IMR-90 (cell line): ENCODE measurements around the gene DNAH8. TPM values are rescaled to one million over a fixed set of nuclear protein-coding genes. Genes with fewer than 3 reads are reported as not detected.

Source experiments
- ATAC-seq: fragments of 200-7000 bp; cut with Tn5 transposase; 2 replicates; pipeline ENCODE4 v1.9.1; 2020; ENCODE audit warnings: low read depth, mild to moderate bottlenecking, moderate library complexity
- BruUV-seq: library from RNA; stranded (reverse); fragments of 400-500 nt; replicated peaks from 2 replicates; lab custom pipeline; 2021; lab: Mats Ljungman, UMichigan
- CTCF ChIA-PET: fragments of 300-600 bp; formaldehyde crosslinking; extraction: SDS; loops from one replicate; lab custom pipeline; 2021; ENCODE audit warnings: antibody characterized with exemption; lab: Yijun Ruan, JAX
- POLR2A ChIA-PET: fragments of 300-600 bp; sonication (Branson Sonifier 250); formaldehyde crosslinking; loops from one replicate; lab custom pipeline; 2022; ENCODE audit warnings: antibody characterized with exemption; ENCODE audit not compliant: unreplicated experiment; lab: Charles Lee
- DNase-seq: peaks from one replicate; pipeline ENCODE4 v3.0.0; 2013
- H2AFZ ChIP-seq: replicated peaks from 2 replicates; pipeline ENCODE3; 2013; ENCODE audit warnings: low read length, mild to moderate bottlenecking; ENCODE audit not compliant: poor library complexity
- H2AK5ac ChIP-seq: 2 replicates; pipeline ENCODE4 v1.6.1; 2013; ENCODE audit warnings: low read depth, low read length, inconsistent platforms
- H2AK9ac ChIP-seq: replicated peaks from 2 replicates; pipeline ENCODE3; 2013; ENCODE audit warnings: mild to moderate bottlenecking, low read depth, low read length, moderate library complexity; ENCODE audit not compliant: poor library complexity
- H2BK120ac ChIP-seq: 2 replicates; pipeline ENCODE4 v1.6.1; 2013; ENCODE audit warnings: low read depth, low read length, inconsistent platforms
- H2BK15ac ChIP-seq: 3 replicates; pipeline ENCODE4 v1.6.1; 2013; ENCODE audit warnings: low read depth, low read length, inconsistent platforms
- H2BK20ac ChIP-seq: 2 replicates; pipeline ENCODE4 v1.6.1; 2013; ENCODE audit warnings: low read depth, mild to moderate bottlenecking, inconsistent platforms, low read length, moderate library complexity
- H2BK5ac ChIP-seq: 2 replicates; pipeline ENCODE4 v1.6.1; 2013; ENCODE audit warnings: mild to moderate bottlenecking, low read depth, low read length, inconsistent platforms; ENCODE audit not compliant: poor library complexity, severe bottlenecking
- H3K14ac ChIP-seq: replicated peaks from 2 replicates; pipeline ENCODE4 v1.6.1; 2013; ENCODE audit warnings: low read depth, low read length, inconsistent platforms
- H3K18ac ChIP-seq: 2 replicates; pipeline ENCODE4 v1.6.1; 2013; ENCODE audit warnings: low read depth, low read length, control low read depth
- H3K23ac ChIP-seq: 2 replicates; pipeline ENCODE4 v1.6.1; 2013; ENCODE audit warnings: low read depth, low read length, inconsistent platforms
- H3K27ac ChIP-seq: 2 replicates; pipeline ENCODE4 v1.5.1; 2013; ENCODE audit warnings: mild to moderate bottlenecking, control low read depth, low read length; ENCODE audit not compliant: insufficient read depth
- H3K27me3 ChIP-seq: 2 replicates; pipeline ENCODE4 v1.6.1; 2013; ENCODE audit warnings: low read length; ENCODE audit not compliant: control insufficient read depth, insufficient read depth
- H3K36me3 ChIP-seq: 2 replicates; pipeline ENCODE4 v1.6.1; 2013; ENCODE audit warnings: low read length, mixed read lengths; ENCODE audit not compliant: control insufficient read depth, insufficient read depth
- H3K4ac ChIP-seq: 2 replicates; pipeline ENCODE4 v1.6.1; 2013; ENCODE audit warnings: low read depth, low read length, inconsistent platforms
- H3K4me1 ChIP-seq: 2 replicates; pipeline ENCODE4 v1.6.1; 2013; ENCODE audit warnings: low read length, mixed read lengths; ENCODE audit not compliant: control insufficient read depth, insufficient read depth
- H3K4me2 ChIP-seq: 2 replicates; pipeline ENCODE4 v1.6.1; 2013; ENCODE audit warnings: low read depth, mild to moderate bottlenecking, control low read depth, low read length, moderate library complexity
- H3K4me3 ChIP-seq: 2 replicates; pipeline ENCODE4 v1.5.1; 2013; ENCODE audit warnings: low read depth, mild to moderate bottlenecking, control low read depth, low read length, moderate library complexity; ENCODE audit not compliant: insufficient read depth
- H3K56ac ChIP-seq: 2 replicates; pipeline ENCODE4 v1.6.1; 2013; ENCODE audit warnings: low read length, inconsistent platforms; ENCODE audit not compliant: insufficient read depth; ENCODE audit errors: extremely low read depth
- H3K79me1 ChIP-seq, 2 experiments: 2 replicates each; pipeline ENCODE4 v1.6.1; 2013; ENCODE audit warnings: low read length in 2 of 2, inconsistent platforms in 1 of 2, low read depth in 1 of 2
- H3K9ac ChIP-seq: 2 replicates; pipeline ENCODE4 v1.6.1; 2013; ENCODE audit warnings: low read depth, low read length, control low read depth
- H3K9me1 ChIP-seq: 2 replicates; pipeline ENCODE4 v1.6.1; 2013; ENCODE audit warnings: low read length, inconsistent platforms; ENCODE audit not compliant: insufficient read depth
- H3K9me3 ChIP-seq: 2 replicates; pipeline ENCODE4 v1.6.1; 2013; ENCODE audit warnings: low read length; ENCODE audit not compliant: control insufficient read depth, insufficient read depth
- H4K20me1 ChIP-seq: 2 replicates; pipeline ENCODE4 v1.6.1; 2013; ENCODE audit warnings: low read length, inconsistent platforms; ENCODE audit not compliant: insufficient read depth
- H4K5ac ChIP-seq: 2 replicates; pipeline ENCODE4 v1.6.1; 2013; ENCODE audit warnings: mild to moderate bottlenecking, low read depth, low read length, control low read depth
- H4K8ac ChIP-seq, 2 experiments: 2 replicates each; pipeline ENCODE4 v1.6.1; 2013; ENCODE audit warnings: low read depth in 2 of 2, low read length in 2 of 2, control low read depth in 1 of 2, inconsistent platforms in 1 of 2
- H4K91ac ChIP-seq: 2 replicates; pipeline ENCODE4 v1.6.1; 2013; ENCODE audit warnings: low read depth, low read length, inconsistent platforms; ENCODE audit not compliant: insufficient read depth
- BHLHE40 ChIP-seq: fragments of 150-350 bp; IDR thresholded peaks from 2 replicates; pipeline ENCODE4 v1.6.1; 2016; ENCODE audit warnings: mild to moderate bottlenecking, low read depth, low read length
- CHD1 ChIP-seq: IDR thresholded peaks from 2 replicates; pipeline ENCODE4 v1.6.1; 2012; ENCODE audit warnings: low read depth, low read length, improper control_type of control experiment
- FOS ChIP-seq: fragments of 150-350 bp; IDR thresholded peaks from 2 replicates; pipeline ENCODE4 v1.6.1; 2016; ENCODE audit warnings: low read depth, low read length
- MAFK ChIP-seq: IDR thresholded peaks from 2 replicates; pipeline ENCODE4 v1.6.1; 2012; ENCODE audit warnings: low read depth, low read length, improper control_type of control experiment
- MAZ ChIP-seq: IDR thresholded peaks from 2 replicates; pipeline ENCODE4 v1.6.1; 2012; ENCODE audit warnings: low read depth, mild to moderate bottlenecking, low read length, improper control_type of control experiment, moderate library complexity, borderline replicate concordance
- MXI1 ChIP-seq: IDR thresholded peaks from 2 replicates; pipeline ENCODE4 v1.6.1; 2012; ENCODE audit warnings: low read depth, mild to moderate bottlenecking, low read length, moderate library complexity, borderline replicate concordance
- NFE2L2 ChIP-seq: fragments of 150-350 bp; IDR thresholded peaks from 2 replicates; pipeline ENCODE4 v1.6.1; 2016; ENCODE audit warnings: low read depth, mild to moderate bottlenecking, low read length
- RCOR1 ChIP-seq: IDR thresholded peaks from 2 replicates; pipeline ENCODE4 v1.6.1; 2012; ENCODE audit warnings: mild to moderate bottlenecking, low read length, improper control_type of control experiment; ENCODE audit not compliant: insufficient replicate concordance
- RFX5 ChIP-seq: IDR thresholded peaks from 2 replicates; pipeline ENCODE4 v1.8.0; 2012; ENCODE audit warnings: low read depth, mild to moderate bottlenecking, low read length, moderate library complexity
- SMC3 ChIP-seq: fragments of 150-350 bp; IDR thresholded peaks from 2 replicates; pipeline ENCODE4 v1.6.1; 2016; ENCODE audit warnings: low read depth, mild to moderate bottlenecking, antibody characterized with exemption, low read length, moderate library complexity
- USF2 ChIP-seq: fragments of 150-350 bp; IDR thresholded peaks from 2 replicates; pipeline ENCODE4 v1.6.1; 2017; ENCODE audit warnings: mild to moderate bottlenecking, antibody characterized with exemption, low read length, low read depth
- WGBS, 2 experiments: methylation state at CpG; one replicate each; pipeline versions ENCODE4 v1.1.5 to v1.1.7; 2013; ENCODE audit warnings: missing lambda C conversion rate in 2 of 2; ENCODE audit not compliant: insufficient read length in 1 of 2; ENCODE audit errors: extremely low coverage in 2 of 2; 5-methylcytosine and 5-hydroxymethylcytosine counted together
- dilution Hi-C: fragments of 300-500 bp; cut with HindIII; formaldehyde crosslinking; loops from one replicate; pipeline ENCODE4 v1.14.3; 2018; ENCODE audit warnings: low sequenced_read_pairs; ENCODE audit not compliant: unreplicated experiment
- in situ Hi-C: fragments of 300-500 bp; cut with MboI; formaldehyde crosslinking; loops from 3 replicates; pipeline ENCODE4 v1.14.3; 2019; ENCODE audit warnings: low sequenced_read_pairs, inconsistent platforms, mixed read lengths
- intact Hi-C: fragments of 100-400 bp; cut with micrococcal nuclease; formaldehyde crosslinking; loops from 2 replicates; pipeline ENCODE4 v1.10.0; 2022
- polyA plus RNA-seq, 3 experiments: library from polyadenylated mRNA; depleted of rRNA; stranded (reverse); fragments of >200 nt; gene quantifications; 2 replicates each; pipeline ENCODE4 v1.2.3, GENCODE V29; 2012; ENCODE audit warnings: low replicate concordance in 1 of 3
- total RNA-seq: library from RNA; depleted of rRNA; stranded (reverse); fragments of >200 nt; gene quantifications from 2 replicates; pipeline ENCODE4 v1.2.3, GENCODE V29; 2012

DNAH8 gene
- total and polyA plus RNA-seq, 2 of the 4 experiments (the other 2 are of a cell fraction) = not detected

- no peaks in the 10 kb centered on the region for H3K27me3 ChIP-seq
- no peaks in the 10 kb centered on the region for H3K36me3 ChIP-seq
- ChIA-PET POLR2A (no interaction called here), CTCF (no interaction called here)
- DNase-seq (no peak), ATAC-seq (no peak)
- no peak overlapping the region for H3K56ac ChIP-seq
- H3K23ac ChIP-seq = no peak overlapping the region
- no peak overlapping the region for H2AK5ac ChIP-seq
- no peak overlapping the region for H3K4ac ChIP-seq
- no TSS peak for BruUV-seq
- no peak overlapping the region for H2AK9ac ChIP-seq
- TF ChIP-seq RFX5 (no peak), MAZ (no peak), CHD1 (no peak), USF2 (no peak), BHLHE40 (no peak), RCOR1 (no peak), SMC3 (no peak), FOS (no peak), MXI1 (no peak), MAFK (no peak), NFE2L2 (no peak)
- H2BK20ac ChIP-seq = no peak overlapping the region
- no peak overlapping the region for H3K4me2 ChIP-seq
- no peaks in the 10 kb centered on the region for H3K4me1 ChIP-seq
- H2AFZ ChIP-seq = no peak overlapping the region
- H2BK5ac ChIP-seq = no peak overlapping the region
- no peak overlapping the region for H4K91ac ChIP-seq
- H3K18ac ChIP-seq = no peak overlapping the region
- no peaks in the 10 kb centered on the region for H4K20me1 ChIP-seq
- no peak overlapping the region for H4K5ac ChIP-seq
- no peak overlapping the region for H3K27ac ChIP-seq
- H3K9me1 ChIP-seq = no peaks in the 10 kb centered on the region
- no peak overlapping the region for H3K14ac ChIP-seq
- no CpG with 5 or more reads among the region's 3 CpGs for WGBS, 2 experiments
- dilution Hi-C loops = no loop called here
- no peak overlapping the region for H3K4me3 ChIP-seq
- no peak overlapping the region for H4K8ac ChIP-seq
- H3K9ac ChIP-seq = no peak overlapping the region
- no peak overlapping the region for H2BK120ac ChIP-seq
- intact Hi-C loops = no loop called here
- in situ Hi-C loops = loop anchor here (10.0 kb wide), 1 partner anchor 327 kb away; no protein-coding TSS in a partner anchor
- no peak overlapping the region for H2BK15ac ChIP-seq
- no peaks in the 10 kb centered on the region for H3K9me3 ChIP-seq
- no peaks in the 10 kb centered on the region for H3K79me1 ChIP-seq
These were observed 263.1 kb downstream of the DNAH8 start for GRCh38 chr6:38978139-38978704.
